Natural killer cell (primary cell): ENCODE measurements around the gene PRSS36. TPM values are rescaled to one million over a fixed set of nuclear protein-coding genes. Genes with fewer than 3 reads are reported as not detected.

Experiments
- ATAC-seq, 3 donors: fragments of 150-1000 bp in 2 of 3; fragments of 200-7000 bp in 1 of 3; cut with Tn5 transposase; 1 replicate in 1 of 3; 2 replicates in 2 of 3; pipeline ENCODE4 v1.10.0; 2021; ENCODE audit warnings: mild to moderate bottlenecking in 2 of 3, moderate library complexity in 2 of 3
- DNase-seq, 2 donors: peaks; one replicate each; pipeline versions ENCODE4 v3.0.0 to v3.0.0-alpha.2; 2013 to 2021; ENCODE audit warnings: mixed read lengths in 1 of 2
- H3K27ac ChIP-seq: one replicate; pipeline ENCODE4 v1.5.1; 2013; ENCODE audit warnings: mild to moderate bottlenecking, low read length
- H3K27me3 ChIP-seq: one replicate; pipeline ENCODE4 v1.6.1; 2013; ENCODE audit warnings: low read length; ENCODE audit not compliant: control insufficient read depth, insufficient read depth
- H3K36me3 ChIP-seq: one replicate; pipeline ENCODE4 v1.6.1; 2013; ENCODE audit warnings: low read length; ENCODE audit not compliant: control insufficient read depth, insufficient read depth
- H3K4me1 ChIP-seq: one replicate; pipeline ENCODE4 v1.6.1; 2013; ENCODE audit warnings: low read length; ENCODE audit not compliant: control insufficient read depth, insufficient read depth
- H3K4me3 ChIP-seq: one replicate; pipeline ENCODE4 v1.5.1; 2013; ENCODE audit warnings: low read length
- H3K9me3 ChIP-seq: one replicate; pipeline ENCODE4 v1.6.1; 2013; ENCODE audit warnings: low read length; ENCODE audit not compliant: control insufficient read depth, insufficient read depth
- H3K27ac Mint-ChIP-seq, 2 donors: one replicate each; pipeline ENCODE4 v1.8.0; 2022; ENCODE audit warnings: mild to moderate bottlenecking in 2 of 2, mixed read lengths in 2 of 2, moderate library complexity in 1 of 2
- H3K27me3 Mint-ChIP-seq, 2 donors: one replicate each; pipeline ENCODE4 v1.8.0; 2022; ENCODE audit warnings: low read depth in 2 of 2, mixed read lengths in 2 of 2
- H3K36me3 Mint-ChIP-seq: one replicate; pipeline ENCODE4 v1.8.0; 2022; ENCODE audit warnings: mixed read lengths
- H3K4me1 Mint-ChIP-seq, 2 donors: one replicate each; pipeline ENCODE4 v1.8.0; 2022; ENCODE audit warnings: mixed read lengths in 2 of 2
- H3K4me3 Mint-ChIP-seq: one replicate; pipeline ENCODE4 v1.8.0; 2022; ENCODE audit warnings: mild to moderate bottlenecking, moderate library complexity, mixed read lengths
- H3K9me3 Mint-ChIP-seq, 2 donors: one replicate each; pipeline ENCODE4 v1.8.0; 2022; ENCODE audit warnings: mixed read lengths in 2 of 2
- CTCF ChIP-seq: fragments of 200-600 bp; IDR thresholded peaks from one replicate; pipeline ENCODE4 v1.8.0; 2022; ENCODE audit warnings: antibody characterized with exemption
- WGBS: methylation state at CpG from one replicate; pipeline ENCODE4 v1.1.7; 2013; ENCODE audit warnings: missing lambda C conversion rate; ENCODE audit not compliant: insufficient coverage; 5-methylcytosine and 5-hydroxymethylcytosine counted together
- intact Hi-C: fragments of 100-400 bp; cut with micrococcal nuclease; formaldehyde crosslinking; loops from one replicate; pipeline ENCODE4 v1.14.2; 2022
- total RNA-seq, 4 donors: library from RNA; stranded (reverse); fragments of 120-200 nt in 1 of 4; gene quantifications; one replicate each; pipeline versions ENCODE4 v1.2.3 to v1.2.4, GENCODE V29; 2013 to 2022

The PRSS36 gene
- total RNA-seq, 3 donors from 2014 or later (not counting 1 experiment from before 2014, with no cell fraction given) = 2.1 to 3.5 (median 2.3) TPM

GRCh38 chr16:31190061-31190460, 40.2 kb upstream of the PRSS36 start:
- intact Hi-C loops = no loop called here
- H3K27me3 ChIP-seq = no peaks in the 10 kb centered on the region
- Mint-ChIP-seq H3K27me3 (no peaks in the 10 kb centered on the region), H3K9me3 (no peaks in the 10 kb centered on the region), H3K4me1 (peaks cover 79 to 83% of the 10 kb centered on the region in 2 donors), H3K36me3 (peaks cover 58% of the 10 kb centered on the region), H3K4me3 (peak overlapping the region; percentile 91), H3K27ac (peak overlapping the region; percentile 80 to 94)
- TF ChIP-seq CTCF = no peak
- no peak overlapping the region for H3K27ac ChIP-seq
- H3K9me3 ChIP-seq = no peaks in the 10 kb centered on the region
- peaks cover 99% of the 10 kb centered on the region for H3K36me3 ChIP-seq
- H3K4me1 ChIP-seq = peaks cover 36% of the 10 kb centered on the region
- DNase-seq (peak in 1 of 2 donors; percentile 8), ATAC-seq (no peak)
- no peak overlapping the region for H3K4me3 ChIP-seq
- WGBS = 96% methylated on average over 12 of the region's 12 CpGs

GRCh38 chr16:31189412-31189778, 39.5 kb upstream of the PRSS36 start:
- H3K4me1 Mint-ChIP-seq = peaks cover 82 to 90% of the 10 kb centered on the region in 2 donors
- Histone ChIP-seq H3K27me3 (no peaks in the 10 kb centered on the region), H3K36me3 (peaks cover 98% of the 10 kb centered on the region), H3K4me1 (peaks cover 42% of the 10 kb centered on the region), H3K4me3 (no peak overlapping the region), H3K9me3 (no peaks in the 10 kb centered on the region), H3K27ac (peak overlapping the region; percentile 48)
- H3K9me3 Mint-ChIP-seq = no peaks in the 10 kb centered on the region
- H3K4me3 Mint-ChIP-seq = peak overlapping the region; percentile 91
- DNase-seq = no peak
- H3K36me3 Mint-ChIP-seq = peaks cover 65% of the 10 kb centered on the region
- H3K27ac Mint-ChIP-seq = peak overlapping the region; percentile 80 to 94
- 67% methylated on average over 2 of the region's 2 CpGs for WGBS
- H3K27me3 Mint-ChIP-seq = no peaks in the 10 kb centered on the region
- TF ChIP-seq CTCF = no peak
- peak in 1 of 3 donors; percentile 9 for ATAC-seq
- intact Hi-C loops = loop anchor here (2.0 to 10.0 kb wide), 5 partner anchors 13 to 525 kb away; partner anchors contain the start of genes KAT8 and PYCARD

GRCh38 chr16:31188450-31189411, 38.9 kb upstream of the PRSS36 start:
- no peak overlapping the region for H3K4me3 ChIP-seq
- H3K36me3 ChIP-seq = peaks cover 98% of the 10 kb centered on the region
- Mint-ChIP-seq H3K27ac (peak overlapping the region; percentile 80 to 94), H3K27me3 (no peaks in the 10 kb centered on the region), H3K9me3 (no peaks in the 10 kb centered on the region), H3K36me3 (peaks cover 65% of the 10 kb centered on the region), H3K4me1 (peaks cover 86 to 92% of the 10 kb centered on the region in 2 donors), H3K4me3 (peak overlapping the region; percentile 91)
- peak; percentile 58 to 72 (median 63) for ATAC-seq
- 46% methylated on average over 3 of the region's 3 CpGs for WGBS
- H3K27ac ChIP-seq = peak overlapping the region; percentile 48
- H3K4me1 ChIP-seq = peaks cover 49% of the 10 kb centered on the region
- DNase-seq = peak in 1 of 2 donors; percentile 37
- TF ChIP-seq CTCF = no peak
- H3K27me3 ChIP-seq = no peaks in the 10 kb centered on the region
- intact Hi-C loops = loop anchor here (2.0 to 10.0 kb wide), 5 partner anchors 14 to 526 kb away; partner anchors contain the start of genes KAT8 and PYCARD
- H3K9me3 ChIP-seq = no peaks in the 10 kb centered on the region
